ENCODE measurements around the gene AFMID. TPM values are rescaled to one million over a fixed set of nuclear protein-coding genes. Genes with fewer than 3 reads are reported as not detected.
A peak's percentile ranks its signal among the peaks of the same experiment; 100 is the strongest.

Gene AFMID
- total RNA-seq (33.5 and 46.3 TPM in 2 replicates), polyA plus RNA-seq (39.0 and 42.9 TPM in 2 replicates), polyA minus RNA-seq (41.5 and 53.4 TPM in 2 replicates), Bru-seq, nascent RNA (percentile 56 among the genes with signal in this experiment), BruChase-seq, experiment 1, labeled RNA remaining after a 6-hour chase (percentile 56 among the genes with signal in this experiment), BruChase-seq, experiment 2, labeled RNA remaining after a 2-hour chase (percentile 51 among the genes with signal in this experiment)
- polyA plus RNA-seq (2011; cell fraction: cytosol; rRNA removed), result 51.2 and 56.3 TPM in 2 replicates
- 41.7 and 57.7 TPM in 2 replicates for polyA plus RNA-seq (2011; cell fraction: nucleus; rRNA removed)
- polyA plus RNA-seq (2012), result 38.3 and 56.8 TPM in 2 replicates
- polyA minus RNA-seq (2011; cell fraction: cytosol; rRNA and poly(A)+ RNA removed), result 21.1 TPM
- 11.2 and 16.5 TPM in 2 replicates for polyA minus RNA-seq (2011; cell fraction: nucleus; rRNA and poly(A)+ RNA removed)
- long read RNA-seq, partial matches to known transcripts, result 0 of 19 reads
- long read RNA-seq, other reads (novel, unspliced or antisense), result 15 of 19 reads

- Histone ChIP-seq H3K27me3 (ENCODE audit: control insufficient read depth in 2 of 2, insufficient read depth in 2 of 2, low read length in 2 of 2) (no peaks in the 10 kb centered on the region), H3K9ac (replicated peaks; ENCODE audit: extremely low read depth, insufficient read depth, low read length) (peak within 1 kb of the TSS; percentile 72), H3K27ac (ENCODE audit: insufficient read depth, low read depth, low read length) (peak within 1 kb of the TSS; percentile 50), H4K20me1 (replicated peaks; ENCODE audit: control insufficient read depth, extremely low read depth, insufficient read depth, low read length) (no peaks in the 10 kb centered on the region), H3K9me1 (replicated peaks; ENCODE audit: control insufficient read depth, extremely low read depth, insufficient read depth, low read length) (no peaks in the 10 kb centered on the region), H2AFZ (ENCODE audit: low read depth, low read length) (peak within 1 kb of the TSS; percentile 94), H3K4me1 (ENCODE audit: control insufficient read depth, extremely low read depth, insufficient read depth, low read length) (peaks cover 11% of the 10 kb centered on the region), H3K9me3 (replicated peaks; ENCODE audit: control insufficient read depth, insufficient read depth, low read length) (no peaks in the 10 kb centered on the region), H3K79me2 (ENCODE audit: control insufficient read depth, insufficient read depth, low read length) (peaks cover 19% of the 10 kb centered on the region), H3K36me3 (ENCODE audit: control insufficient read depth in 2 of 2, extremely low read depth in 1 of 2, insufficient read depth in 2 of 2, low read length in 2 of 2) (peaks cover 0 to 3% of the 10 kb centered on the region in 2 experiments), H3K4me3 (replicated peaks in 1 of 3; ENCODE audit: insufficient read depth in 1 of 3, low read depth in 1 of 3, low read length in 3 of 3) (peak within 1 kb of the TSS; percentile 58 to 69 (median 68)), H3K4me2 (ENCODE audit: insufficient read depth, low read length) (peak within 1 kb of the TSS; percentile 86)
- FAIRE-seq (peak; percentile 100), DNase-seq (ENCODE audit: low read depth, low spot score) (peak; percentile 98)
- dilution Hi-C loops (cut with MboI; ENCODE audit: extremely low pct_ligation_motif_present, low sequenced_read_pairs), result no loop called here
- POLR2A ChIA-PET, result interaction anchor here (0.6 to 1.7 kb wide), 5 partner anchors 11 to 92 kb away, joined by 3 to 5 read pairs (median 3); no protein-coding TSS in a partner anchor
- TF ChIP-seq POLR2A (IDR thresholded peaks at IDR 0.05; ENCODE audit: low read depth, low read length) (peak; percentile 91), EZH2 (IDR thresholded peaks at IDR 0.05; ENCODE audit: borderline replicate concordance, low read depth, low read length, severe bottlenecking) (no peak), FOS (IDR thresholded peaks at IDR 0.05; ENCODE audit: borderline replicate concordance, insufficient read depth, low read length) (no peak), MYC (IDR thresholded peaks at IDR 0.05; ENCODE audit: low read depth, low read length) (peak; percentile 51), POLR2AphosphoS5 (IDR thresholded peaks at IDR 0.05; ENCODE audit: insufficient read depth, low read depth, low read length) (peak; percentile 71), GATA2 (IDR thresholded peaks at IDR 0.05; ENCODE audit: insufficient read depth, insufficient read length, low read depth, low read length) (no peak), CTCF (IDR thresholded peaks at IDR 0.05; ENCODE audit: extremely low read depth in 1 of 2, insufficient read depth in 1 of 2, low read depth in 1 of 2, low read length in 2 of 2) (peak; percentile 77 to 90), JUN (IDR thresholded peaks at IDR 0.05; ENCODE audit: borderline replicate concordance, insufficient read depth, insufficient read length, low read depth) (no peak)
- TF ChIP-seq, protein P1, sequence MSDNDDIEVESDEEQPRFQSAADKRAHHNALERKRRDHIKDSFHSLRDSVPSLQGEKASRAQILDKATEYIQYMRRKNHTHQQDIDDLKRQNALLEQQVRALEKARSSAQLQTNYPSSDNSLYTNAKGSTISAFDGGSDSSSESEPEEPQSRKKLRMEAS (IDR thresholded peaks at IDR 0.05; ENCODE audit: insufficient read depth, insufficient read length), result peak; percentile 66
- CTCF ChIA-PET, result interaction anchor here (0.6 to 3.3 kb wide), 8 partner anchors 9 to 235 kb away, joined by 3 to 24 read pairs (median 4); no protein-coding TSS in a partner anchor
- intact Hi-C loops (cut with micrococcal nuclease), result loop anchor here (1.0 to 5.0 kb wide), 5 partner anchors 27 to 355 kb away; partner anchors contain the start of genes BIRC5 and TNRC6C
- BruUV-seq (replicated peaks), result no TSS peak
Observed at GRCh38 chr17:78186692-78187595, at the start of gene AFMID, which contains the start of gene TK1. Gene AFMID (plus strand): TSS chr17:78187362. CDS start chr17:78187371, 9 bp downstream. Gene TK1 (minus strand): TSS chr17:78187052. CDS start chr17:78186994, 58 bp downstream.
